Middle frontal gyrus (tissue), 1 donor: Measurements from ENCODE around the gene ADSS1.
A peak's percentile ranks its signal among the peaks of the same experiment; 100 is the strongest.
"Not testable (repeated sequence)": the region's sequence is repeated elsewhere in the genome, so short reads cannot be mapped to it uniquely, and the experiment has no call there.

ENCODE experiments used
- DNase-seq: peaks from one replicate; pipeline ENCODE4 v3.0.0-alpha.2; 2015; ENCODE audit warnings: low spot score; ENCODE audit errors: extremely low spot score

The ADSS1 gene

GRCh38 chr14:104749111-104749649 is 25.2 kb downstream of the ADSS1 start:
- peak; percentile 39 for DNase-seq

GRCh38 chr14:104750056-104750752 is 26.2 kb downstream of the ADSS1 start:
- DNase-seq = no peak

GRCh38 chr14:104750753-104751057 is 26.7 kb downstream of the ADSS1 start:
- not testable (repeated sequence) for DNase-seq

GRCh38 chr14:104751539-104752422 is 27.8 kb downstream of the ADSS1 start:
- DNase-seq = no peak

- no peak for DNase-seq
Observed at GRCh38 chr14:104752423-104752734, 28.4 kb downstream of the ADSS1 start.

GRCh38 chr14:104752735-104753527 is 28.9 kb downstream of the ADSS1 start, which contains the start of gene SIVA1:
TSS of gene SIVA1 (plus strand) at chr14:104753147. CDS start at chr14:104753202, 55 bp downstream.
- DNase-seq = peak; percentile 98

GRCh38 chr14:104753528-104754212 is 29.6 kb downstream of the ADSS1 start:
- DNase-seq = no peak

- DNase-seq = no peak
Observed at GRCh38 chr14:104754213-104754851, 30.3 kb downstream of the ADSS1 start.

- no peak for DNase-seq
Observed at GRCh38 chr14:104755621-104756020, 31.6 kb downstream of the ADSS1 start.

- DNase-seq = no peak
Observed at GRCh38 chr14:104756477-104757237, 32.6 kb downstream of the ADSS1 start.

- DNase-seq = no peak
Observed at GRCh38 chr14:104757238-104757585, 33.2 kb downstream of the ADSS1 start.

- no peak for DNase-seq
Observed at GRCh38 chr14:104757681-104758392, 33.8 kb downstream of the ADSS1 start.

- no peak for DNase-seq
Observed at GRCh38 chr14:104758981-104759969, 35.2 kb downstream of the ADSS1 start.

GRCh38 chr14:104765517-104765916 is 41.5 kb downstream of the ADSS1 start:
- no peak for DNase-seq

GRCh38 chr14:104766256-104766862 is 42.3 kb downstream of the ADSS1 start:
- no peak for DNase-seq

GRCh38 chr14:104766863-104767633 is 43.0 kb downstream of the ADSS1 start:
- DNase-seq = no peak

- DNase-seq = no peak
Observed at GRCh38 chr14:104767634-104767918, 43.5 kb downstream of the ADSS1 start.
